ENCODE data around the gene DHDDS.
"Not testable (repeated sequence)": the region's sequence is repeated elsewhere in the genome, so short reads cannot be mapped to it uniquely, and the experiment has no call there.

Gene DHDDS, protein sequence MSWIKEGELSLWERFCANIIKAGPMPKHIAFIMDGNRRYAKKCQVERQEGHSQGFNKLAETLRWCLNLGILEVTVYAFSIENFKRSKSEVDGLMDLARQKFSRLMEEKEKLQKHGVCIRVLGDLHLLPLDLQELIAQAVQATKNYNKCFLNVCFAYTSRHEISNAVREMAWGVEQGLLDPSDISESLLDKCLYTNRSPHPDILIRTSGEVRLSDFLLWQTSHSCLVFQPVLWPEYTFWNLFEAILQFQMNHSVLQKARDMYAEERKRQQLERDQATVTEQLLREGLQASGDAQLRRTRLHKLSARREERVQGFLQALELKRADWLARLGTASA
- total RNA-seq = 21.0 to 56.1 (median 46.2) reads per million in 9 experiments

DNA sequence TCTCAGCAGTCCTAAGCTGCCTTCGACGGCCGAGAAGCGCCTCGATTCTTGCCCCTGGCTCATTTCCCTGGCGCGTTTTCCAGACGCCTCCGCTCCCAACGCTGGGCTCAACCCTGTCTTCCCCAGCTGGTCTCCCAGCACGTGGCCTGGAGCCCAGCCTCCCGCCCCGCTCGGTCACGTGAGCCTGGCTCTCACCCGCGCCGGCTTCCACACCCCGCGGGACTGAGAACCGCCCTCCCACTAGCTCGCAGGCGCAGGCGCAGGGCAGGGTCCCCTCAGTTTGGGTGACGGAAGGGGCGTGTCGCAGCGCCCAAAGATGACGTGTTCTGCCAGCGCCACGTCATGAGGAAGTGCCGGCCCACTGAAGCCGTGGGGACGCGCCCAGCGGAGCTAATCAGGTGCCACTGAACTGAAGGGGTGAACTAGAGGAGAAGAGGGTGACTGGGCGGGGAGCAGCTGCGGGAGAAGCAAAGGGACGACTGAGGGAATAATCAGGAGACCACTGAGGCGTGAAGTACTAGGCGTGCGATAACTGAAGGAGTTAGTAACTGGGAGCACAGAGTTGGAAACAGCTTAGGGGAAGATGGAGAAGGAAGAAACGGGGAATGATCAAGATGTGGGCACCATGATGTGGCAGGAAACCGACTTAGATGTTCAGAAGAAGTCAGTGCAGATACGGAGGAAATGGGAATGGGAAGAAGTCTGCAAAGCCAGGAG, at the start of gene DHDDS:
TSS of gene DHDDS (plus strand) at position 343 of the 717 bp plus-strand sequence. CDS start 625 bp downstream, outside the sequence.
- peak; percentile 92 for ATAC-seq (replicated peaks)
- H3K27me3 Mint-ChIP-seq = peaks cover 5 to 6% of the 10 kb centered on the region in 2 donors
- peaks cover 13 to 17% of the 10 kb centered on the region in 2 donors for H3K4me1 Mint-ChIP-seq (ENCODE audit: low read depth in 2 of 2)
- peak within 1 kb of the TSS; percentile 66 to 94 for H3K27ac Mint-ChIP-seq
- peaks cover 23% of the 10 kb centered on the region for H3K36me3 Mint-ChIP-seq (ENCODE audit: insufficient read depth)
- DNase-seq = peak; percentile 97 to 98 (median 98)
- peak within 1 kb of the TSS; percentile 88 to 98 for H3K4me3 Mint-ChIP-seq
- no peaks in the 10 kb centered on the region for H3K9me3 Mint-ChIP-seq

DNA sequence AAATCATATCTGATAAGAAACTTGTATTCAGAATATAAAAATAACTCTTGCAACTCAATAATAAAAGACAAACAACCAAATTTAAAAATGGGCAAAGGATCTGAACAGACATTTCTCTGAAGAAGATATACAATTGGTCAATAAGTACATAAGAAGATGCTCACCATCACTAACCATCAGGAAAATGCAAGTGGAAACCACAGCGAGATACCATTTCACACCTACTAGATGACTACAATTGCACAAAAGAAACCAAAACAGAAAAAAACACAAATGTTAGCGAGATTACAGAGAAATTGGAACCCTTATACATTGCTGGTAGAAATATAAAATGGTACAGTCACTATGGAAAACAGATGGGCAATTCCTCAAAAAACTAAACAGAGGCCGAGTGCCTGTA, 48.0 kb upstream of the DHDDS start:
- Mint-ChIP-seq H3K4me3 (peak overlapping the region; percentile 60 to 72), H3K36me3 (ENCODE audit: insufficient read depth) (peaks cover 9% of the 10 kb centered on the region), H3K27me3 (peaks cover 5 to 18% of the 10 kb centered on the region in 2 donors), H3K4me1 (ENCODE audit: low read depth in 2 of 2) (peaks cover 29 to 40% of the 10 kb centered on the region in 2 donors), H3K9me3 (no peaks in the 10 kb centered on the region), H3K27ac (peak overlapping the region in 1 of 2 donors; percentile 56)
- ATAC-seq (replicated peaks) = peak; percentile 90
- no peak for DNase-seq

DNA sequence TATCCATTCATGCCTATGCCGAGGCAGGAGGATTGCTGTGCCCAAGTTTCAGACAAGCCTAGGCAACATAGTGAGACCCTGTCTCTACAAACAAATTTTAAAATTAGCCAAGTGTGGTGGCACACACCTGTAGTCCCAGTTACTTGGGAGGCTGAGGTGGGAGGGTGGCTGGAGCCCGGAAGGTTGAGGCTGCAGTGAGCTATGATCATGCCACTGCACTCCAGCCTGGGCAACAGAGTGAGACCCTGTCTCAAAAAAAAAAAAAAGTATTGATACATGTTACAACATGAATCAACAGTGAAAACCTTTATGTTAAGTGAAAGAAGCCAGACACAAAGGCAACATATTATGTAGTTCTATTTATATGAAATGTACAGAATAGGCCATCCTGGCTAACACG, 47.1 kb upstream of the DHDDS start:
- Mint-ChIP-seq H3K4me3 (peak overlapping the region; percentile 37 to 72), H3K27ac (peak overlapping the region in 1 of 2 donors; percentile 75), H3K27me3 (peaks cover 5 to 22% of the 10 kb centered on the region in 2 donors), H3K4me1 (ENCODE audit: low read depth in 2 of 2) (peaks cover 32 to 43% of the 10 kb centered on the region in 2 donors), H3K36me3 (ENCODE audit: insufficient read depth) (peaks cover 12% of the 10 kb centered on the region)
- not testable (repeated sequence) for H3K9me3 Mint-ChIP-seq; DNase-seq; ATAC-seq (replicated peaks)

DNA sequence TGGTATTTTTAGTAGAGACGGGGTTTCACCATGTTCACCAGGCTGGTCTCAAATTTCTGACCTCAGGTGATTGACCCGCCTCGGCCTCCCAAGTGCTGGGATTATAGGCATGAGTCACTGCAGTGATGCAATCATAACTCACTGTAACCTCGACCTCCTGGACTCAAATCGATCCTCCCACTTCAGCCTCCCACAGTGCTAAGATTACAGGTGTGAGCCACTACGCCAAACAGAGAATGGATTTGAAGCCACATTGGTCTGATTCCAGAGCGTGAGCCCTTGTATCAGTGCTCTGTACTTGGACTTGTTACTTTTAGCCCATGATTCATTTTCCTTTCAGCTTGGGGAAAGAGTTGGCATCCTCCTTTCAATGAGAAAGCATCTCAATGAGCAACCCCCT, 44.7 kb upstream of the DHDDS start:
- DNase-seq (no peak), ATAC-seq (replicated peaks) (no peak)
- Mint-ChIP-seq H3K4me3 (no peak overlapping the region), H3K27me3 (peaks cover 5 to 32% of the 10 kb centered on the region in 2 donors), H3K27ac (no peak overlapping the region), H3K4me1 (ENCODE audit: low read depth in 2 of 2) (peaks cover 37 to 42% of the 10 kb centered on the region in 2 donors), H3K9me3 (no peaks in the 10 kb centered on the region), H3K36me3 (ENCODE audit: insufficient read depth) (peaks cover 12% of the 10 kb centered on the region)

DNA sequence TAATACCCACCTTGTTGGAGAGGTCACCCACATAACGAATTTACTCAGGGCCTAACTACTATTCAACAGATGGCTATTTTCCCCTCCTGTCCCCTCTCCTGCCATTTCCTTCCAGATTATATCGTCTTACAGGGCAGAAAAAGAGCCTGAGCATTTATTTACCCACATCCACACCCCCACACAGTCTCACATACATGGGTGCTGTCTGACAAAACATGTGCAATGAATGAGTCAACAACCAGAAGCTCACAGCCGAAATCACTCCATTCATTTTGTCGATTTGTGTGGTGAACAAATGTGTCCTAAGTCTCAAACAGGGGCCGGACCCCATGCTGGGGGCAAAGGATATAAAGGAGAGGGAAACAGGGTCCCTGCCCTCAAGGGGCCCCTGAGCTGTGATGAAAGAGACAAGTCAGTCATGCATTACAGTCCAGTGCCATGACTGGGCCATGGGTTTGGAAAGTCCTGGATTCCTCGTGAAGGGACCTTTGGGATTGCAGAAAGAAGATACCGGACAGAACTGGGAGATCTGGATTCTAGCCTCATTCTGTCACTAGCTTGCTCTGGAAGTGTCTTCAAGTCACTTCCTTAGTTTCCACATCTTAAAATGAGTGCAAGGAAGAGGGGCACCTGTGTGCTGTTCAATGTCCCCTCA, 43.2 kb upstream of the DHDDS start:
- no peaks in the 10 kb centered on the region for H3K9me3 Mint-ChIP-seq
- DNase-seq (no peak), ATAC-seq (replicated peaks) (no peak)
- H3K27me3 Mint-ChIP-seq = peaks cover 5 to 38% of the 10 kb centered on the region in 2 donors
- H3K27ac Mint-ChIP-seq = no peak overlapping the region
- H3K4me1 Mint-ChIP-seq (ENCODE audit: low read depth in 2 of 2) = peaks cover 37 to 41% of the 10 kb centered on the region in 2 donors
- peak overlapping the region in 1 of 2 donors; percentile 33 for H3K4me3 Mint-ChIP-seq
- H3K36me3 Mint-ChIP-seq (ENCODE audit: insufficient read depth) = peaks cover 12% of the 10 kb centered on the region

DNA sequence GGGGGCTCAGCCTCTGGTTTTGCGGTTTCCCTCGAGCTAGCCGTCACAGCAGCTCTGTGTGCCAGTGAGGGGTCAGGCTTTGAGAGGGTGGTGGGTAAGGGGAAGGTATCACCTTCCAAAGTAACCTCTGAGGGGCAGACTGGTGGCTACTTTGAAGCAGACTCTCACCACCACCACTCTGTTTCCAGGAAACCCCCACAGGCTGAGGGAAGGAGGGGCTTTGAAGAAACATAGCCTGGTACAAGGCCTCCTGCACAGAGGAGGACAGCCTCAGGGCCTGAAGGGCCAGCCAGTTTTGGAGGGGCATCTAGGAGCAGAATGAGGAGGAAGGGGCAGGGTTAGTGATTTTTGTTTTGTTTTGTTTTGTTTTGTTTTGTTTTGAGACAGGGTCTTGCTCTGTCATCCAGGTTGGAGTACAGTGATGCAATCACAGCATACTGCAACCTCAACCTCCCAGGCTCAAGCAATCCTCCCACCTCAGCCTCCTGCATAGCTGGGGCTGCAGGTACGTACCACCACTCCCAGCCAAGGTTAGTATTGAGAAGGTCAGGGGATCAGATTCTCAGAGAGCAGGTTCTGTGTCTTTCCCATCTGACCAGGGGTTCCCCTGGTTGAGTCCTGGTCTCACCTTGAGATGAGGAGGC, 42.4 kb upstream of the DHDDS start:
- Mint-ChIP-seq H3K4me3 (no peak overlapping the region), H3K27me3 (peaks cover 5 to 38% of the 10 kb centered on the region in 2 donors), H3K4me1 (ENCODE audit: low read depth in 2 of 2) (peaks cover 30 to 34% of the 10 kb centered on the region in 2 donors), H3K36me3 (ENCODE audit: insufficient read depth) (peaks cover 12% of the 10 kb centered on the region), H3K27ac (no peak overlapping the region), H3K9me3 (no peaks in the 10 kb centered on the region)
- DNase-seq (no peak), ATAC-seq (replicated peaks) (peak; percentile 17)

DNA sequence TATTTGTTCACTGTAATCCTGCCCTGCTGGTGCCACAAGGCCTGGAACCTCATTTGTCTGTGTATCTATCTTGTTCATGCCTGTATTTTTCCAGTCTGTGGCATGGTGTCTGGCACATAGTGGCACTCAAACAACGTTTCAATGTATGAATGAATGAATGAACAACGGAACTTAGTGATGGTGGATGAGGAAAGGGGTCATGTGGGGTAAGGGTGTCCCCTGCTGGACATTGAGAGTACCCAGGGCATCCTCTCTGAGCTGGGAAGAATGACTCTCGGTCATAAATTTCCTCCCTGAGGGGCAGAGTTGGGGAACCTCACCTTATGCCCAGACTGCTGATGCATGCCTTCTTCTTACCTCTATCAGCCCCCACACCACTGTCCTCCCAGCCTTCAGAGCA, 40.7 kb upstream of the DHDDS start:
- H3K4me3 Mint-ChIP-seq = no peak overlapping the region
- no peaks in the 10 kb centered on the region for H3K9me3 Mint-ChIP-seq
- H3K27ac Mint-ChIP-seq = no peak overlapping the region
- peaks cover 12% of the 10 kb centered on the region for H3K36me3 Mint-ChIP-seq (ENCODE audit: insufficient read depth)
- peaks cover 25 to 26% of the 10 kb centered on the region in 2 donors for H3K4me1 Mint-ChIP-seq (ENCODE audit: low read depth in 2 of 2)
- DNase-seq (peak; percentile 21 to 45 (median 33)), ATAC-seq (replicated peaks) (peak; percentile 74)
- peaks cover 0 to 29% of the 10 kb centered on the region in 2 donors for H3K27me3 Mint-ChIP-seq

DNA sequence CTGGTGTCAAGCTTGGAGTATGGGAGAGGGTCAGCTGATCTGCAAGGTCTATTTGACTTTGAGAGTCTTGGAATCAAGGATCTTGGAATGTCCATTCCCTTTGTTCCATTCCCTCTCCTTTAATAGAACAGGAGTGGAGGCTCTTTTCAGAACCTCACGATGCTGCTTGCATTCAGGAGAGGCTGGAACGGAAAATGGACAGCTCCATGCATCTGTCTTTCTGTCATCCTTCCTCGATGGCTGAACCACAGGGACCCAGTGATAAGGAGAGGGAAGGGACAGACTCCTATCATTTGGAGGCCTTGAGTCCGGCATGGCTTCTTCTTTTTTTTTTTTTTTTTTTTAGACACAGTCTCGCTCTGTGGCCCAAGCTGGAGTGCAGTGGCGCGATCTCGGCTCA, 36.4 kb upstream of the DHDDS start:
- Mint-ChIP-seq H3K27ac (no peak overlapping the region), H3K4me1 (ENCODE audit: low read depth in 2 of 2) (peaks cover 7 to 12% of the 10 kb centered on the region in 2 donors), H3K36me3 (ENCODE audit: insufficient read depth) (peaks cover 6% of the 10 kb centered on the region), H3K27me3 (peaks cover 6 to 25% of the 10 kb centered on the region in 2 donors), H3K4me3 (no peak overlapping the region), H3K9me3 (no peaks in the 10 kb centered on the region)
- no peak for DNase-seq
- ATAC-seq (replicated peaks) = no peak

DNA sequence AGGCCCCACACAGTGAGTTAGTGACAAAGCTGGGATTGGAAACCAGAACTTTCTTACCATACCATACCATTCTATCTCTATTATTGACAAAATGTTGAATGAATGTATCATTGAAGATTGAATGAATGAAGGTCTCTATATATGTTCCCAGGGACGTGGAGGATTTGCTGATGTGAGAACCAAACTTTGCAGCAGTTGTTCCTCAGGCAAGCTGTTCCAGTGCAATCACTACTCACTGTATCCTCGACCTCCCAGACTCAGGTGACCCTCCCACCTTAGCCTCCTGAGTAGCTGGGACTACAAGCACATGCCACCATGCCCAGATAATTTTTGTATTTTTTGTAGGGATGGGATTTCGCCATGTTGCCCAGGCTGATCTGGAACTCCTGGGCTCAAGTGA, 33.1 kb upstream of the DHDDS start:
- no peak overlapping the region for H3K27ac Mint-ChIP-seq
- H3K27me3 Mint-ChIP-seq = peaks cover 36 to 40% of the 10 kb centered on the region in 2 donors
- no peak for ATAC-seq (replicated peaks)

DNA sequence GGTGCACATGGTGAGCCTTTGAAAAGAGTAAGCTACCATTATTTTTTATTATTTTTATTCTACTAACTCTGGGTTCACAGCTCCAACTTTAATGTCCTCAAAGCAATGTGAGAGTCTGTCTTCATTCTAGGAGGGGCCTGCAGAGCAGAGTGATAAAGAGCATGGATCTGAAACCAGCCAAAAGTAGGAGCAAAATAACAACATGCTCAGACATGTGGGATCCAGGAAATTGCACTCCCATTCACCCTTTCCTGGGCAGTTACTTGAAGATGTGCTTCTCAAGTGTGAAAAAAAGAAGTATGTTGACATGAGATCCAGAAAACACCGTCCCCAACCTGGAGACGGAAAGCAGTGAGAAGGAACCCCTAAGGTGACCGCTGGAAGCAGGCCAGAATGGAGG, 30.2 kb upstream of the DHDDS start:
- H3K27me3 Mint-ChIP-seq = peaks cover 50 to 66% of the 10 kb centered on the region in 2 donors

More for the DNA sequence above, 33.1 kb upstream of the DHDDS start:
- Mint-ChIP-seq H3K36me3 (ENCODE audit: insufficient read depth) (peaks cover 6% of the 10 kb centered on the region), H3K4me1 (ENCODE audit: low read depth in 2 of 2) (peaks cover 0 to 4% of the 10 kb centered on the region in 2 donors), H3K9me3 (no peaks in the 10 kb centered on the region), H3K4me3 (no peak overlapping the region)
- DNase-seq = no peak

DNA sequence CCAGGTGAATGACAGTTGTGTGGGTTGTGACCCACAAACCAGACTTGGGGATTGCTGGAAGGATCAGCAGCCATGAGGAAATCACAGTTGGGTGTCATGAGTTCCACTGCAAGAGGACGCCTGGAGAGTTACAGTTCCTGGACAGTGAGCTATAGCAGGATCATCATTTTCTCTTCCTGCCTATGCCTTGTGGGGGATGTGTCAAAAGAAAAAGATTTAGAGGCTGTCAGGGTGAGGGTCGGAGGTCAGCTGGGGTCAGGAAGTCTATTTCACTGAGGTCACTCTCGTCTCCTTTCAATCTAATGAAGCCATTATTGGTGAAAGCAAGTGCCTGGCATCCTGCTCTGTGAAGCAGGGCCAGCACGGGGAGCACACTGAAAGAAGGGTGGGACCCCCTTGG, 28.5 kb upstream of the DHDDS start:
- H3K4me3 Mint-ChIP-seq = no peak overlapping the region
- DNase-seq (no peak), ATAC-seq (replicated peaks) (no peak)
- peaks cover 54 to 83% of the 10 kb centered on the region in 2 donors for H3K27me3 Mint-ChIP-seq
- H3K4me1 Mint-ChIP-seq (ENCODE audit: low read depth in 2 of 2) = peaks cover 1 to 4% of the 10 kb centered on the region in 2 donors
- no peaks in the 10 kb centered on the region for H3K9me3 Mint-ChIP-seq
- no peak overlapping the region for H3K27ac Mint-ChIP-seq
- H3K36me3 Mint-ChIP-seq (ENCODE audit: insufficient read depth) = peaks cover 3% of the 10 kb centered on the region

More for the DNA sequence above, 30.2 kb upstream of the DHDDS start:
- Mint-ChIP-seq H3K4me1 (ENCODE audit: low read depth in 2 of 2) (no peaks in the 10 kb centered on the region), H3K9me3 (no peaks in the 10 kb centered on the region), H3K4me3 (no peak overlapping the region), H3K27ac (no peak overlapping the region), H3K36me3 (ENCODE audit: insufficient read depth) (no peaks in the 10 kb centered on the region)
- DNase-seq = no peak
- no peak for ATAC-seq (replicated peaks)

DNA sequence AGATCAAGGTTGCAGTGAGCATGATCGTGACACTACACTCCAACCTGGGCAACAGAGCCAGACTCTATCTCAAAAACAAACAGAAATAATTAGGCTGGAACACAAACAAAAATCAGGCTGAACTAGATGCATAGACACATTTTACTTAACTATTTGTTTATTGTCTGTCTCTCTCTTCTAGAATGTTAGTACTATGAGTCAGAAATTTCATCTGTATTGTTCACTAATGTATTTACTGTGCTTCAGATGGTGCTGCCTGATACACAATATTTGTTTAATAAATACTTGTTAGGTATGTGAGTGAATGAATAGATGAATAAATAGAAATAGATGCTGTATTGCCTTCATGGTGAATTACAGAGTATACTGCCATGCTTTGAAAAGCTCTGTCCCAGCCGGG, 27.5 kb upstream of the DHDDS start:
- Mint-ChIP-seq H3K4me3 (no peak overlapping the region), H3K27me3 (peaks cover 64 to 93% of the 10 kb centered on the region in 2 donors), H3K9me3 (no peaks in the 10 kb centered on the region), H3K4me1 (ENCODE audit: low read depth in 2 of 2) (peaks cover 10% of the 10 kb centered on the region in 2 donors), H3K27ac (no peak overlapping the region), H3K36me3 (ENCODE audit: insufficient read depth) (peaks cover 4% of the 10 kb centered on the region)
- ATAC-seq (replicated peaks) = no peak
- no peak for DNase-seq

All from effector memory CD8-positive, alpha-beta T cell (primary cell).